ENCODE data around the gene SLC35G1.

SLC35G1 gene

DNA sequence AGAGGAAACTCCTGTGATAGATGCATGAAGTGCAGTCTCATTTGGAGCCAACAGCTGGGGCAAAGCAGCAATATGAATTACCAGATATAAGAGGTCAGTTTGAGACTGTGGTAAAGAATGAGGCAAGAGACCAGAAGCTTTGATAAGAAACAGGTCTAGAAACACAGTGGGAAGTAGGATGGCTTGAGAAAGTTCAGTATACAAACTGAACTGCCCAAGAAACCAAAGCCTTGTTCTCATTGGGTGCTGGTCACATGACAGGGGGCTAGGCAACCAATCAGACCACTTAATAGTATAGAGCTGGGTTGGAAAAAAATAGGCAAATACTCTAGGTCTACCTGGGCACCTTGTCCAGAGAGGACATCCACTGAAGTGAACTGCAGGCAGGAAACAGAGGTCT, 53.7 kb downstream of the SLC35G1 start:
- no peak for DNase-seq (ENCODE audit: low read depth in 2 of 2)

DNA sequence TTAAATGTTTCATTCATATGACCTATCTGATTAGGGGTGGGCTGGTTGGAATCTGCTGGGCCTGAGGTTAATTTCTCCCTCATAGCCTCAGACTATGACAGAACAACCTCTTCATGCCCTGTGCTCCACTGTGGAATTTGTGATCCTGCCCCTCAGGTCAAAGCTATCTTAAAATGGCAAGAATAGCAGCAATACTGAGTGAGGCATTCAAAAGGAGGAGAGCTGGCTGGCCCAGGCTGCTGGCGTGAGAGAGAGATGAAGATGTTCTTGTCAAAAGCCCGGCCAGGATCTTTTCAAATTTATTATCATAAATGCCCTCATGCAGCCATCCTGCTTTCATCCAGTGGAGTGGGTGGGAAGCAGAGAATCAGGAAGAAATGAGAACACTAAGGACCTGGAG, 58.1 kb downstream of the SLC35G1 start:
- no peak for DNase-seq (ENCODE audit: low read depth in 2 of 2)

Data from stimulated activated CD4-positive, alpha-beta T cell treated with anti-CD3 and anti-CD28 coated beads, Interleukin-1b, Interleukin-23, amount 100 ng/mL, for 4 hours (primary cell).